Hepatocyte (in vitro differentiated cells): ENCODE results near the gene TRHDE. TPM values are rescaled to one million over a fixed set of nuclear protein-coding genes. Genes with fewer than 3 reads are reported as not detected.

ENCODE experiments used
- DNase-seq: peaks from one replicate; pipeline ENCODE4 v3.0.0-alpha.2; 2016; ENCODE audit warnings: low spot score
- H2AFZ ChIP-seq: fragments of 200-600 bp; sonication (generic); 2 replicates; pipeline ENCODE4 v1.6.0; 2016; ENCODE audit warnings: antibody characterized with exemption, mild to moderate bottlenecking
- H3K27ac ChIP-seq: fragments of 200-600 bp; sonication (generic); 2 replicates; pipeline ENCODE4 v1.5.1; 2016; ENCODE audit warnings: mild to moderate bottlenecking
- H3K27me3 ChIP-seq: fragments of 200-600 bp; sonication (generic); 2 replicates; pipeline ENCODE4 v1.6.1; 2016
- H3K36me3 ChIP-seq: fragments of 200-600 bp; sonication (generic); replicated peaks from 2 replicates; pipeline ENCODE4 v1.5.1; 2016; ENCODE audit warnings: low read depth; ENCODE audit not compliant: insufficient read depth
- H3K4me1 ChIP-seq: fragments of 200-600 bp; sonication (generic); 2 replicates; pipeline ENCODE4 v1.5.1; 2016; ENCODE audit warnings: mild to moderate bottlenecking, moderate library complexity; ENCODE audit not compliant: insufficient read depth
- H3K4me2 ChIP-seq: fragments of 200-600 bp; sonication (generic); 2 replicates; pipeline ENCODE4 v1.6.0; 2016
- H3K4me3 ChIP-seq: fragments of 200-600 bp; sonication (generic); 2 replicates; pipeline ENCODE4 v1.5.1; 2016; ENCODE audit warnings: mild to moderate bottlenecking
- H3K79me2 ChIP-seq: fragments of 200-600 bp; sonication (generic); 2 replicates; pipeline ENCODE4 v1.6.0; 2017; ENCODE audit warnings: mild to moderate bottlenecking
- H3K9me2 ChIP-seq: fragments of 200-600 bp; sonication (generic); replicated peaks from 2 replicates; pipeline ENCODE4 v1.6.0; 2017; ENCODE audit warnings: mild to moderate bottlenecking; ENCODE audit not compliant: insufficient read depth
- H3K9me3 ChIP-seq: fragments of 200-600 bp; sonication (generic); 2 replicates; pipeline ENCODE4 v1.5.1; 2016; ENCODE audit warnings: low read depth, mild to moderate bottlenecking
- H4K20me1 ChIP-seq: fragments of 200-600 bp; sonication (generic); 2 replicates; pipeline ENCODE4 v1.6.0; 2016; ENCODE audit warnings: mild to moderate bottlenecking; ENCODE audit not compliant: insufficient read depth, poor library complexity, severe bottlenecking
- CTCF ChIP-seq: fragments of 200-600 bp; sonication (generic); IDR thresholded peaks from 2 replicates; pipeline ENCODE4 v1.5.1; 2016; ENCODE audit warnings: antibody characterized with exemption, mild to moderate bottlenecking; ENCODE audit not compliant: poor library complexity
- EZH2 ChIP-seq: fragments of 200-600 bp; sonication (generic); IDR thresholded peaks from 2 replicates; pipeline ENCODE4 v1.6.1; 2016; ENCODE audit warnings: antibody characterized with exemption, mild to moderate bottlenecking, borderline replicate concordance
- EZH2phosphoT487 ChIP-seq: fragments of 200-600 bp; sonication (generic); IDR thresholded peaks from one replicate; pipeline ENCODE4 v1.6.1; 2018; ENCODE audit warnings: antibody characterized with exemption, mild to moderate bottlenecking, low read depth, moderate library complexity; ENCODE audit not compliant: unreplicated experiment, severe bottlenecking
- WGBS: methylation state at CpG from one replicate; pipeline ENCODE4 v1.1.6; 2016; ENCODE audit warnings: low lambda C conversion rate; ENCODE audit errors: missing lambda C conversion rate; 5-methylcytosine and 5-hydroxymethylcytosine counted together
- polyA plus RNA-seq: library from polyadenylated mRNA; unstranded; fragments of >200 nt; fragmentation: Nextera tagmentation; extraction: Ambion mirVana; gene quantifications from 2 replicates; pipeline ENCODE4 v1.2.1, GENCODE V29; 2016
- total RNA-seq: library from RNA; depleted of rRNA; stranded (reverse); fragments of >200 nt; gene quantifications from 2 replicates; pipeline ENCODE4 v1.2.3, GENCODE V29; 2014

The TRHDE gene
- total and polyA plus RNA-seq, 2 experiments from 2014 or later = 1.3 to 5.0 TPM

- no peak overlapping the region for H3K27ac ChIP-seq
- H3K4me2 ChIP-seq = no peak overlapping the region
- no peaks in the 10 kb centered on the region for H3K36me3 ChIP-seq
- DNase-seq = no peak
- H3K4me3 ChIP-seq = no peak overlapping the region
- no peaks in the 10 kb centered on the region for H3K9me3 ChIP-seq
- H4K20me1 ChIP-seq = no peaks in the 10 kb centered on the region
- no peaks in the 10 kb centered on the region for H3K79me2 ChIP-seq
- no peak for TF ChIP-seq CTCF
- no peak for TF ChIP-seq EZH2phosphoT487
- TF ChIP-seq EZH2 = no peak
- no peak overlapping the region for H2AFZ ChIP-seq
- H3K27me3 ChIP-seq = no peaks in the 10 kb centered on the region
- no peaks in the 10 kb centered on the region for H3K9me2 ChIP-seq
- H3K4me1 ChIP-seq = no peaks in the 10 kb centered on the region
- 63% methylated on average over 1 of the region's 1 CpG for WGBS
Measured at GRCh38 chr12:72546106-72546505, 273.9 kb downstream of the TRHDE start.

- no peaks in the 10 kb centered on the region for H3K27me3 ChIP-seq
- no peaks in the 10 kb centered on the region for H3K4me1 ChIP-seq
- H3K4me2 ChIP-seq = no peak overlapping the region
- no peak for DNase-seq
- no peak overlapping the region for H3K4me3 ChIP-seq
- H3K79me2 ChIP-seq = no peaks in the 10 kb centered on the region
- no peak overlapping the region for H2AFZ ChIP-seq
- H3K9me3 ChIP-seq = no peaks in the 10 kb centered on the region
- H3K27ac ChIP-seq = no peak overlapping the region
- TF ChIP-seq CTCF (no peak), EZH2phosphoT487 (no peak), EZH2 (no peak)
- no peaks in the 10 kb centered on the region for H3K9me2 ChIP-seq
- no peaks in the 10 kb centered on the region for H4K20me1 ChIP-seq
- H3K36me3 ChIP-seq = no peaks in the 10 kb centered on the region
Measured at GRCh38 chr12:72547573-72547972, 275.4 kb downstream of the TRHDE start.

GRCh38 chr12:72549184-72549583, 277.0 kb downstream of the TRHDE start:
- no peaks in the 10 kb centered on the region for H4K20me1 ChIP-seq
- DNase-seq = no peak

GRCh38 chr12:72560003-72560769, 288.0 kb downstream of the TRHDE start:
- no peaks in the 10 kb centered on the region for H3K9me3 ChIP-seq
- H3K9me2 ChIP-seq = no peaks in the 10 kb centered on the region
- H3K36me3 ChIP-seq = no peaks in the 10 kb centered on the region
- no peaks in the 10 kb centered on the region for H3K4me1 ChIP-seq
- DNase-seq = no peak
- WGBS = 69% methylated on average over 4 of the region's 4 CpGs
- H3K4me3 ChIP-seq = no peak overlapping the region
- H3K27me3 ChIP-seq = no peaks in the 10 kb centered on the region
- TF ChIP-seq EZH2phosphoT487 (no peak), EZH2 (no peak), CTCF (no peak)
- H3K27ac ChIP-seq = no peak overlapping the region
- H3K4me2 ChIP-seq = no peak overlapping the region
- no peaks in the 10 kb centered on the region for H3K79me2 ChIP-seq
- no peaks in the 10 kb centered on the region for H4K20me1 ChIP-seq
- H2AFZ ChIP-seq = no peak overlapping the region

More at GRCh38 chr12:72549184-72549583, 277.0 kb downstream of the TRHDE start:
- Histone ChIP-seq H3K4me1 (no peaks in the 10 kb centered on the region), H2AFZ (no peak overlapping the region), H3K4me3 (no peak overlapping the region), H3K27ac (no peak overlapping the region), H3K27me3 (no peaks in the 10 kb centered on the region), H3K9me2 (no peaks in the 10 kb centered on the region), H3K79me2 (no peaks in the 10 kb centered on the region), H3K4me2 (no peak overlapping the region), H3K9me3 (no peaks in the 10 kb centered on the region), H3K36me3 (no peaks in the 10 kb centered on the region)
- TF ChIP-seq EZH2 (no peak), EZH2phosphoT487 (no peak)
- 97% methylated on average over 1 of the region's 1 CpG for WGBS
